HepG2 (cell line): ENCODE measurements around the gene GSAP.

Experiments used
- AGO1 ChIP-seq: fragments of 200-400 bp; formaldehyde crosslinking; IDR thresholded peaks from 2 replicates; pipeline ENCODE4 v1.6.1; 2017; ENCODE audit warnings: mild to moderate bottlenecking, low read depth, low read length, moderate library complexity; ENCODE audit not compliant: poor library complexity, severe bottlenecking
- AGO2 ChIP-seq: fragments of 200-400 bp; formaldehyde crosslinking; optimal IDR thresholded peaks from 2 replicates; pipeline ENCODE3; 2017; ENCODE audit warnings: mild to moderate bottlenecking, low read depth, low read length, moderate library complexity
- ELF3 ChIP-seq: IDR thresholded peaks from 2 replicates; pipeline ENCODE4 v1.6.1; 2016; ENCODE audit warnings: missing genetic modification reagents, missing compliant biosample characterization
- ELF4 ChIP-seq: sonication (generic); formaldehyde crosslinking; IDR thresholded peaks from 2 replicates; pipeline ENCODE4 v1.5.0; 2020; ENCODE audit warnings: missing genetic modification reagents, mild to moderate bottlenecking, moderate library complexity, borderline replicate concordance
- TEAD2 ChIP-seq: sonication (generic); formaldehyde crosslinking; IDR thresholded peaks from 2 replicates; pipeline ENCODE4 v1.9.0; 2021; ENCODE audit warnings: missing genetic modification reagents
- ZBTB1 ChIP-seq: sonication (generic); formaldehyde crosslinking; IDR thresholded peaks from 2 replicates; pipeline ENCODE4 v1.4.0; 2020; ENCODE audit warnings: missing genetic modification reagents, borderline replicate concordance
- ZNF260 ChIP-seq: sonication (generic); formaldehyde crosslinking; IDR thresholded peaks from 2 replicates; pipeline ENCODE4 v1.4.0; 2020; ENCODE audit warnings: missing genetic modification reagents, low read depth, mild to moderate bottlenecking, borderline replicate concordance
- ZNF547 ChIP-seq: sonication (generic); formaldehyde crosslinking; IDR thresholded peaks from 2 replicates; pipeline ENCODE4 v1.5.1; 2020; ENCODE audit warnings: mild to moderate bottlenecking, missing genetic modification reagents
- TF ChIP-seq, protein P1 (sequence below): sonication (generic); formaldehyde crosslinking; IDR thresholded peaks from 2 replicates; pipeline ENCODE4 v1.5.1; 2020; ENCODE audit warnings: missing genetic modification reagents, mild to moderate bottlenecking, borderline replicate concordance
- TF ChIP-seq, protein P2 (sequence below): sonication (generic); formaldehyde crosslinking; IDR thresholded peaks from 2 replicates; pipeline ENCODE4 v1.4.0; 2020; ENCODE audit warnings: missing genetic modification reagents
- TF ChIP-seq, protein P3 (sequence below): IDR thresholded peaks from 2 replicates; pipeline ENCODE4 v1.6.1; 2012; ENCODE audit warnings: inconsistent platforms
- TF ChIP-seq, protein P4 (sequence below): sonication (generic); formaldehyde crosslinking; IDR thresholded peaks from 2 replicates; pipeline ENCODE4 v1.5.0; 2020; ENCODE audit warnings: mild to moderate bottlenecking, missing genetic modification reagents, borderline replicate concordance
- TF ChIP-seq, protein P5 (sequence below): sonication (generic); formaldehyde crosslinking; IDR thresholded peaks from 2 replicates; pipeline ENCODE4 v1.8.0; 2022; ENCODE audit warnings: missing genetic modification reagents, mild to moderate bottlenecking, moderate library complexity, borderline replicate concordance

DNA sequence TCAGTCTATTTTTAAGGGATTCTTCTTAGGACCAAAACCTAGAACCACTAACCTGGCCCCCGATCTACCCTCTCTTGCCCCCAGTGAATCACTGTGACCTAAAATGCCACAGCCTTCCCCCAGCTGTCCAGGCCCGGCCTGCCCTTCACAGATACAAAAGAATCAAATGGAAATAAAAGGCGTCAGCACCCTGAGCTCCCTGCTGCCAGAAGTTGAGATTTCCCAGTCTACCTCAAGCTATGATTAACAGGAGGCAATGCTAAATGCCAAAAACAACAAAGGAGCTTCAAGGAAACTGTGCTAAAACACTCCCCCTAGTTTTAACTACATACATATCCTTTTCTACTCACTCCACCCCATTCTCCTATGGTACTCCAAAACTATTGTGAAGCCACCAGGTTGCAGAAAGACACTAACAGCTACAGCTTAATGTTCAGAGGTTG lies 67.8 kb downstream of the GSAP start:
- TF ChIP-seq ELF3 (CRISPR knock-in tag) (no peak), AGO1 (no peak), AGO2 (no peak), ZBTB1 (CRISPR knock-in tag) (no peak), ELF4 (CRISPR knock-in tag) (no peak), ZNF547 (CRISPR knock-in tag) (no peak), TEAD2 (CRISPR knock-in tag) (no peak), ZNF260 (CRISPR knock-in tag) (no peak)
- TF ChIP-seq, protein P1, sequence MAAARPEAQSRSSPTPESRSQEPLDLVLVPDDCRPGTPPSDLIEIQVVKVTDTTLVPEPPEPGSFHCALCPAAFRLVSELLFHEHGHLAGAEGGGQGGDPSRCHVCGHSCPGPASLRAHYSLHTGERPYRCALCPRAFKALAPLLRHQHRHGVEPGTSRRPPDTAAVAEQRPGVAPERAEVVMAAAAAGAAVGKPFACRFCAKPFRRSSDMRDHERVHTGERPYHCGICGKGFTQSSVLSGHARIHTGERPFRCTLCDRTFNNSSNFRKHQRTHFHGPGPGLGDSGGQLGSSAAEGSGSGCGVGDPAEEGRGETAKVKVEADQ (CRISPR knock-in tag): no peak
- TF ChIP-seq, protein P2, sequence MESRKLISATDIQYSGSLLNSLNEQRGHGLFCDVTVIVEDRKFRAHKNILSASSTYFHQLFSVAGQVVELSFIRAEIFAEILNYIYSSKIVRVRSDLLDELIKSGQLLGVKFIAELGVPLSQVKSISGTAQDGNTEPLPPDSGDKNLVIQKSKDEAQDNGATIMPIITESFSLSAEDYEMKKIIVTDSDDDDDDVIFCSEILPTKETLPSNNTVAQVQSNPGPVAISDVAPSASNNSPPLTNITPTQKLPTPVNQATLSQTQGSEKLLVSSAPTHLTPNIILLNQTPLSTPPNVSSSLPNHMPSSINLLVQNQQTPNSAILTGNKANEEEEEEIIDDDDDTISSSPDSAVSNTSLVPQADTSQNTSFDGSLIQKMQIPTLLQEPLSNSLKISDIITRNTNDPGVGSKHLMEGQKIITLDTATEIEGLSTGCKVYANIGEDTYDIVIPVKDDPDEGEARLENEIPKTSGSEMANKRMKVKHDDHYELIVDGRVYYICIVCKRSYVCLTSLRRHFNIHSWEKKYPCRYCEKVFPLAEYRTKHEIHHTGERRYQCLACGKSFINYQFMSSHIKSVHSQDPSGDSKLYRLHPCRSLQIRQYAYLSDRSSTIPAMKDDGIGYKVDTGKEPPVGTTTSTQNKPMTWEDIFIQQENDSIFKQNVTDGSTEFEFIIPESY (CRISPR knock-in tag): no peak
- TF ChIP-seq, protein P3, sequence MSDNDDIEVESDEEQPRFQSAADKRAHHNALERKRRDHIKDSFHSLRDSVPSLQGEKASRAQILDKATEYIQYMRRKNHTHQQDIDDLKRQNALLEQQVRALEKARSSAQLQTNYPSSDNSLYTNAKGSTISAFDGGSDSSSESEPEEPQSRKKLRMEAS: no peak
- TF ChIP-seq, protein P4, sequence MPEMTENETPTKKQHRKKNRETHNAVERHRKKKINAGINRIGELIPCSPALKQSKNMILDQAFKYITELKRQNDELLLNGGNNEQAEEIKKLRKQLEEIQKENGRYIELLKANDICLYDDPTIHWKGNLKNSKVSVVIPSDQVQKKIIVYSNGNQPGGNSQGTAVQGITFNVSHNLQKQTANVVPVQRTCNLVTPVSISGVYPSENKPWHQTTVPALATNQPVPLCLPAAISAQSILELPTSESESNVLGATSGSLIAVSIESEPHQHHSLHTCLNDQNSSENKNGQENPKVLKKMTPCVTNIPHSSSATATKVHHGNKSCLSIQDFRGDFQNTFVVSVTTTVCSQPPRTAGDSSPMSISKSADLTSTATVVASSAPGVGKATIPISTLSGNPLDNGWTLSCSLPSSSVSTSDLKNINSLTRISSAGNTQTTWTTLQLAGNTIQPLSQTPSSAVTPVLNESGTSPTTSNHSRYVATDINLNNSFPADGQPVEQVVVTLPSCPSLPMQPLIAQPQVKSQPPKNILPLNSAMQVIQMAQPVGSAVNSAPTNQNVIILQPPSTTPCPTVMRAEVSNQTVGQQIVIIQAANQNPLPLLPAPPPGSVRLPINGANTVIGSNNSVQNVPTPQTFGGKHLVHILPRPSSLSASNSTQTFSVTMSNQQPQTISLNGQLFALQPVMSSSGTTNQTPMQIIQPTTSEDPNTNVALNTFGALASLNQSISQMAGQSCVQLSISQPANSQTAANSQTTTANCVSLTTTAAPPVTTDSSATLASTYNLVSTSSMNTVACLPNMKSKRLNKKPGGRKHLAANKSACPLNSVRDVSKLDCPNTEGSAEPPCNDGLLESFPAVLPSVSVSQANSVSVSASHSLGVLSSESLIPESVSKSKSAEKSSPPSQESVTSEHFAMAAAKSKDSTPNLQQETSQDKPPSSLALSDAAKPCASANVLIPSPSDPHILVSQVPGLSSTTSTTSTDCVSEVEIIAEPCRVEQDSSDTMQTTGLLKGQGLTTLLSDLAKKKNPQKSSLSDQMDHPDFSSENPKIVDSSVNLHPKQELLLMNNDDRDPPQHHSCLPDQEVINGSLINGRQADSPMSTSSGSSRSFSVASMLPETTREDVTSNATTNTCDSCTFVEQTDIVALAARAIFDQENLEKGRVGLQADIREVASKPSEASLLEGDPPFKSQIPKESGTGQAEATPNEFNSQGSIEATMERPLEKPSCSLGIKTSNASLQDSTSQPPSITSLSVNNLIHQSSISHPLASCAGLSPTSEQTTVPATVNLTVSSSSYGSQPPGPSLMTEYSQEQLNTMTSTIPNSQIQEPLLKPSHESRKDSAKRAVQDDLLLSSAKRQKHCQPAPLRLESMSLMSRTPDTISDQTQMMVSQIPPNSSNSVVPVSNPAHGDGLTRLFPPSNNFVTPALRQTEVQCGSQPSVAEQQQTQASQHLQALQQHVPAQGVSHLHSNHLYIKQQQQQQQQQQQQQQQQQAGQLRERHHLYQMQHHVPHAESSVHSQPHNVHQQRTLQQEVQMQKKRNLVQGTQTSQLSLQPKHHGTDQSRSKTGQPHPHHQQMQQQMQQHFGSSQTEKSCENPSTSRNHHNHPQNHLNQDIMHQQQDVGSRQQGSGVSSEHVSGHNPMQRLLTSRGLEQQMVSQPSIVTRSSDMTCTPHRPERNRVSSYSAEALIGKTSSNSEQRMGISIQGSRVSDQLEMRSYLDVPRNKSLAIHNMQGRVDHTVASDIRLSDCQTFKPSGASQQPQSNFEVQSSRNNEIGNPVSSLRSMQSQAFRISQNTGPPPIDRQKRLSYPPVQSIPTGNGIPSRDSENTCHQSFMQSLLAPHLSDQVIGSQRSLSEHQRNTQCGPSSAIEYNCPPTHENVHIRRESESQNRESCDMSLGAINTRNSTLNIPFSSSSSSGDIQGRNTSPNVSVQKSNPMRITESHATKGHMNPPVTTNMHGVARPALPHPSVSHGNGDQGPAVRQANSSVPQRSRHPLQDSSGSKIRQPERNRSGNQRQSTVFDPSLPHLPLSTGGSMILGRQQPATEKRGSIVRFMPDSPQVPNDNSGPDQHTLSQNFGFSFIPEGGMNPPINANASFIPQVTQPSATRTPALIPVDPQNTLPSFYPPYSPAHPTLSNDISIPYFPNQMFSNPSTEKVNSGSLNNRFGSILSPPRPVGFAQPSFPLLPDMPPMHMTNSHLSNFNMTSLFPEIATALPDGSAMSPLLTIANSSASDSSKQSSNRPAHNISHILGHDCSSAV (CRISPR knock-in tag): no peak
- TF ChIP-seq, protein P5, sequence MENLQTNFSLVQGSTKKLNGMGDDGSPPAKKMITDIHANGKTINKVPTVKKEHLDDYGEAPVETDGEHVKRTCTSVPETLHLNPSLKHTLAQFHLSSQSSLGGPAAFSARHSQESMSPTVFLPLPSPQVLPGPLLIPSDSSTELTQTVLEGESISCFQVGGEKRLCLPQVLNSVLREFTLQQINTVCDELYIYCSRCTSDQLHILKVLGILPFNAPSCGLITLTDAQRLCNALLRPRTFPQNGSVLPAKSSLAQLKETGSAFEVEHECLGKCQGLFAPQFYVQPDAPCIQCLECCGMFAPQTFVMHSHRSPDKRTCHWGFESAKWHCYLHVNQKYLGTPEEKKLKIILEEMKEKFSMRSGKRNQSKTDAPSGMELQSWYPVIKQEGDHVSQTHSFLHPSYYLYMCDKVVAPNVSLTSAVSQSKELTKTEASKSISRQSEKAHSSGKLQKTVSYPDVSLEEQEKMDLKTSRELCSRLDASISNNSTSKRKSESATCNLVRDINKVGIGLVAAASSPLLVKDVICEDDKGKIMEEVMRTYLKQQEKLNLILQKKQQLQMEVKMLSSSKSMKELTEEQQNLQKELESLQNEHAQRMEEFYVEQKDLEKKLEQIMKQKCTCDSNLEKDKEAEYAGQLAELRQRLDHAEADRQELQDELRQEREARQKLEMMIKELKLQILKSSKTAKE (CRISPR knock-in tag): no peak
